Nephron progenitor cell (in vitro differentiated cells): ENCODE results near the gene SPNS3.

Source experiments
- DNase-seq: peaks from one replicate; pipeline ENCODE4 v3.0.0; 2021
- H3K27ac Mint-ChIP-seq: 2 replicates; pipeline ENCODE4 v1.8.0; 2021; ENCODE audit warnings: mild to moderate bottlenecking, moderate library complexity, mixed read lengths
- H3K27me3 Mint-ChIP-seq: 2 replicates; pipeline ENCODE4 v1.8.0; 2021; ENCODE audit warnings: mild to moderate bottlenecking, low read depth, mixed read lengths; ENCODE audit not compliant: poor library complexity
- H3K36me3 Mint-ChIP-seq: 2 replicates; pipeline ENCODE4 v1.8.0; 2021; ENCODE audit warnings: low read depth, mixed read lengths
- H3K4me1 Mint-ChIP-seq: 2 replicates; pipeline ENCODE4 v1.8.0; 2021; ENCODE audit warnings: mixed read lengths
- H3K4me3 Mint-ChIP-seq: 2 replicates; pipeline ENCODE4 v1.8.0; 2021; ENCODE audit warnings: mild to moderate bottlenecking, moderate library complexity, mixed read lengths
- H3K9me3 Mint-ChIP-seq: 2 replicates; pipeline ENCODE4 v1.8.0; 2021; ENCODE audit warnings: mild to moderate bottlenecking, moderate library complexity, mixed read lengths
- CTCF ChIP-seq: fragments of 200-600 bp; sonication (generic); IDR thresholded peaks from 2 replicates; pipeline ENCODE4 v1.5.0; 2021; ENCODE audit warnings: antibody characterized with exemption

Gene SPNS3

DNA sequence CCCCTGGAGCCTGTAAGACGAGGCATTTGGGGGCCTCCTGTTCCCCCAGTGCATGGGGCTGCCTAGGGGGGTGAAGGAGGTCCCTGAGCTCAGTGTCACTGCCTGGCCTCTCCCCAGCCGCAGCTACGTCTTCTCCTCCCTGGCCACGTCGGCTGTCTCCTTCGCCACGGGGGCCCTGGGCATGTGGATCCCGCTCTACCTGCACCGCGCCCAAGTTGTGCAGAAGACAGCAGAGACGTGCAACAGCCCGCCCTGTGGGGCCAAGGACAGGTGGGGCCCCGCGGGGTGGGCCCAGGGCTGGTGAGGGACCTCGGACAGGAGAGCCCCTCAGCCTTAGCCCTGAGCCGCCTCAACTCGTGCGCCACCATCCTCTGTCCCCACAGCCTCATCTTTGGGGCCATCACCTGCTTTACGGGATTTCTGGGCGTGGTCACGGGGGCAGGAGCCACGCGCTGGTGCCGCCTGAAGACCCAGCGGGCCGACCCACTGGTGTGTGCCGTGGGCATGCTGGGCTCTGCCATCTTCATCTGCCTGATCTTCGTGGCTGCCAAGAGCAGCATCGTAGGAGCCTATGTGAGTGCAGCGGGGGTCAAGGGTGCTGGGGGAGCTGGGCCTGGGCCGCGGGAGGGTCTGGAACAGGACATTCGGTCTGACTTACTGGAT, 99.3 kb downstream of the SPNS3 start:
- H3K27me3 Mint-ChIP-seq: peaks cover 7% of the 10 kb centered on the region
- H3K4me1 Mint-ChIP-seq: peaks cover 38% of the 10 kb centered on the region
- no peak for DNase-seq
- no peaks in the 10 kb centered on the region for H3K36me3 Mint-ChIP-seq
- H3K9me3 Mint-ChIP-seq: no peaks in the 10 kb centered on the region
- no peak for TF ChIP-seq CTCF
- H3K27ac Mint-ChIP-seq: no peak overlapping the region
- H3K4me3 Mint-ChIP-seq: no peak overlapping the region

DNA sequence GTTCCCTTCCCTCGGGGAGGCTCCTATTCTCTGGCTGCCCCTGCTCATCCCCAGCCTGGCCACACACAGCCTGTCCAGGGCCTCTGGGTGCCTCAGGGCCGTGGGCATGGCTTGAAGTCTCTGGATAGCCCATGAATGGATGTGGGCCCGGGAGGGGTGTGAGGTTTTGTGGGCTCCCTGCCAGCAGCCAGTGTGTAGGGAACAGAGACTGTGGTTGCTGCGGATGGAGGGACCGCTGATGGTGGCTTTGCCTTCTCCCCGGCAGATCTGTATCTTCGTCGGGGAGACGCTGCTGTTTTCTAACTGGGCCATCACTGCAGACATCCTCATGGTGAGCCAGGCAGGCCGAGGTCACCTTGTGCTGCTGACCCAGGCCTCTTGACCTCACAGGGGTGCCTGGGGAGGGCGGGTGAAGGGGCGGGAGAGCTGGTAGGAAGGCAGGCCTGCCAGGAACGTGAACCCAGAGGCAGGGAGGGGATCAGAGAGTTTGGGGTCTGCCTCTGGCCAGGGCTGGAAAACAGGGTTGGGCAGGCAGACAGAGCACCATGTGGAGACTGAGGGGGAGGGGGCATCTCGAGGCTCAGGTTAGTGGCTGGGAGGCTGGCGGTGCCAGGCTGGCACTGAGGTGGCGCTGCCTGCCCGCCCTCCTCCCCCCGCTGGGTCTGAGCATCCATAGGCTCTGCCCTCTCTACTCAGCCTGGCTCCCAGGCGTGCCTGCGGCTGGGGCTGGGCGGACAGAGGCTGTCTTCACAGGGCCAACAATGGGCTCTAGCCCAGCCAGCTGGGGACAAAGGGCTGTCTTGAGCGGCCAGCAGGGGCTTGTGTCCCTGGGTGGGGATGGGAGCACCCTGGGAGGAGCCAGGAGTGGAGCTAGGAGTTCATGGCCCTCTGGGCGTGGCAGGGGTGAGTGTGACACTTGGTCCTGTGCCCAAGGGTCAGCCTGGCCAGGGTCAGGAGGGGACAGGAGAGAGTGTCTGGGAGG, 100.1 kb downstream of the SPNS3 start:
- Mint-ChIP-seq H3K36me3 (no peaks in the 10 kb centered on the region), H3K4me1 (peaks cover 38% of the 10 kb centered on the region), H3K27ac (no peak overlapping the region), H3K4me3 (no peak overlapping the region), H3K9me3 (no peaks in the 10 kb centered on the region), H3K27me3 (peaks cover 7% of the 10 kb centered on the region)
- DNase-seq: no peak
- no peak for TF ChIP-seq CTCF

GRCh38 chr17:4534515-4534914, 100.8 kb downstream of the SPNS3 start:
- H3K4me3 Mint-ChIP-seq: no peak overlapping the region
- no peak overlapping the region for H3K27ac Mint-ChIP-seq
- H3K27me3 Mint-ChIP-seq: peaks cover 7% of the 10 kb centered on the region

DNA sequence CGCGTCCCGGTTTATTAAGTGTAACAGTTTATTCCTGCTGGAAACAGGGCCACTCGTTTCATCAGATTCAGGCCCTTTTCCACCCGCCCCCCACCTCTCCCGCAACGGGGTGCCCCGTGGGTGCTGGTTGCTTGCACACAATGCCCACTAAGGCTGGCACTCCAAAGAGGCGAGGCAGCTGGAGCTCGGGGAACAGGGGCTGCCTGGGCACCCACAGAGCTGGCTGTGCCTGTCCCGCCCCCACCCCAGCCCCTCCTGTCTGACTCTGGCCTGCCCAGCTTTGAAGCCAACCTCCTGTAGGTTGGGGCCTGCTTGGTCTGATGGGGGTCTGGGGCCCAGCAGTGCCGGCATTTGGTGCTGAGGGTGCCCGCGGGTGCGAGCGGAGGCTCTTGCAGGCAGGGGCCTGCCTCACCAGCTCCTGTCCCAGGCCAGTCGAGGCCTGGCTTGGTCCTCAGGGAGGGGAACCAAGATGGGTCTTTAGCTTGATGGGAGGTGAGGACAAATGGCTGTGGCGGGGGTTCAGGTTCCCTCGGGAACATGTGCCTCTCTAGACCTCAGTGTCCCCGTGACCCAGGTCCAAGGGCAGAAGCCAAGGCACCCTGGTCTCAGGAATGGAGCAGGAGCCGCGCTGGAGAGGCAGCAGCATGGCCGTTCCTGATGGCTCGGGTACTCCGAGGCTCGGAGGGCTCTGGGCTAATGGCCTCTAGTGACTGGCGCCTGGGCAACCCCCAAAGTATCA, 101.4 kb downstream of the SPNS3 start:
- no peak for TF ChIP-seq CTCF
- DNase-seq: no peak
- H3K36me3 Mint-ChIP-seq: peaks cover 4% of the 10 kb centered on the region
- H3K4me3 Mint-ChIP-seq: no peak overlapping the region
- H3K27ac Mint-ChIP-seq: no peak overlapping the region
- peaks cover 35% of the 10 kb centered on the region for H3K4me1 Mint-ChIP-seq
- H3K9me3 Mint-ChIP-seq: no peaks in the 10 kb centered on the region
- peaks cover 7% of the 10 kb centered on the region for H3K27me3 Mint-ChIP-seq

More at GRCh38 chr17:4534515-4534914, 100.8 kb downstream of the SPNS3 start:
- TF ChIP-seq CTCF: no peak
- Mint-ChIP-seq H3K36me3 (no peaks in the 10 kb centered on the region), H3K4me1 (peaks cover 36% of the 10 kb centered on the region), H3K9me3 (no peaks in the 10 kb centered on the region)
- DNase-seq: no peak

- Mint-ChIP-seq H3K27me3 (peaks cover 3% of the 10 kb centered on the region), H3K27ac (no peak overlapping the region), H3K36me3 (peaks cover 4% of the 10 kb centered on the region), H3K4me3 (no peak overlapping the region), H3K4me1 (peaks cover 42% of the 10 kb centered on the region), H3K9me3 (no peaks in the 10 kb centered on the region)
- TF ChIP-seq CTCF: no peak
- DNase-seq: no peak
Measured at GRCh38 chr17:4535667-4536258, 102.0 kb downstream of the SPNS3 start.
